Smooth muscle cell of the umbilical artery (primary cell): ENCODE measurements around the gene MAPK8IP1. TPM values are rescaled to one million over a fixed set of nuclear protein-coding genes. Genes with fewer than 3 reads are reported as not detected.

ENCODE experiments used
- total RNA-seq: library from RNA; depleted of rRNA; stranded (reverse); fragments of >200 nt; gene quantifications from 2 replicates; pipeline ENCODE4 v1.2.3, GENCODE V29; 2014

Gene MAPK8IP1
- total RNA-seq, result 3.6 and 6.2 TPM in 2 replicates

GRCh38 chr11:45885274-45885920 is at the start of gene MAPK8IP1:
TSS of gene MAPK8IP1 (plus strand) at chr11:45885651. CDS start at chr11:45885821, 170 bp downstream.

GRCh38 chr11:45846974-45847910 is 38.2 kb upstream of the MAPK8IP1 start, which contains the start of gene CRY2:
TSS of gene CRY2 (plus strand) at chr11:45847475. CDS start at chr11:45847491, 16 bp downstream.

GRCh38 chr11:45906965-45907611 is 21.6 kb downstream of the MAPK8IP1 start, which contains the start of gene FREY1:
TSS of gene FREY1 (minus strand) at chr11:45907271. CDS start at chr11:45907245, 26 bp downstream.

GRCh38 chr11:45917623-45918330 is 32.3 kb downstream of the MAPK8IP1 start, which contains the start of gene PEX16:
TSS of gene PEX16 (minus strand) at chr11:45917877. CDS start at chr11:45917811, 66 bp downstream.

GRCh38 chr11:45922425-45923082 is 37.1 kb downstream of the MAPK8IP1 start, which contains the start of gene LARGE2:
TSS of gene LARGE2 (plus strand) at chr11:45922656. CDS start at chr11:45922883, 227 bp downstream.

Other genes starting within 250 kb of the MAPK8IP1 start
- gene CHST1, start 220.0 kb upstream of the MAPK8IP1 start, total RNA-seq, result 0.59 and 2.4 TPM in 2 replicates
- gene SLC35C1, start 80.5 kb upstream of the MAPK8IP1 start, total RNA-seq, result 11.9 and 23.4 TPM in 2 replicates
- gene CRY2, start 38.2 kb upstream of the MAPK8IP1 start, total RNA-seq, result 13.4 and 15.6 TPM in 2 replicates
- 1.1 and 1.8 TPM in 2 replicates for gene FREY1, start 21.6 kb downstream of the MAPK8IP1 start, total RNA-seq
- 17.9 and 21.4 TPM in 2 replicates for gene PEX16, start 32.2 kb downstream of the MAPK8IP1 start, total RNA-seq
- under 0.01 TPM in 1 of 2 replicates, not detected in the other for gene LARGE2, start 37.0 kb downstream of the MAPK8IP1 start, total RNA-seq
- 13.7 and 20.2 TPM in 2 replicates for gene PHF21A, start 235.8 kb downstream of the MAPK8IP1 start, total RNA-seq